Peyer's patch (tissue), 4 donors: ENCODE measurements around the gene USP6NL.

ENCODE experiments used
- CTCF ChIP-seq, 6 experiments: fragments of 450-650 bp in 4 of 6; fragments of 200-600 bp in 2 of 6; sonication (generic) in 1 of 6; IDR thresholded peaks; one replicate each; pipeline ENCODE4 v1.5.1; 2017 to 2019; ENCODE audit warnings: antibody characterized with exemption in 6 of 6, mild to moderate bottlenecking in 3 of 6, moderate library complexity in 1 of 6
- POLR2A ChIP-seq, 2 donors: fragments of 450-650 bp; IDR thresholded peaks; one replicate each; pipeline ENCODE4 v1.5.1; 2017; ENCODE audit warnings: antibody characterized with exemption in 2 of 2, mild to moderate bottlenecking in 2 of 2, moderate library complexity in 2 of 2

DNA sequence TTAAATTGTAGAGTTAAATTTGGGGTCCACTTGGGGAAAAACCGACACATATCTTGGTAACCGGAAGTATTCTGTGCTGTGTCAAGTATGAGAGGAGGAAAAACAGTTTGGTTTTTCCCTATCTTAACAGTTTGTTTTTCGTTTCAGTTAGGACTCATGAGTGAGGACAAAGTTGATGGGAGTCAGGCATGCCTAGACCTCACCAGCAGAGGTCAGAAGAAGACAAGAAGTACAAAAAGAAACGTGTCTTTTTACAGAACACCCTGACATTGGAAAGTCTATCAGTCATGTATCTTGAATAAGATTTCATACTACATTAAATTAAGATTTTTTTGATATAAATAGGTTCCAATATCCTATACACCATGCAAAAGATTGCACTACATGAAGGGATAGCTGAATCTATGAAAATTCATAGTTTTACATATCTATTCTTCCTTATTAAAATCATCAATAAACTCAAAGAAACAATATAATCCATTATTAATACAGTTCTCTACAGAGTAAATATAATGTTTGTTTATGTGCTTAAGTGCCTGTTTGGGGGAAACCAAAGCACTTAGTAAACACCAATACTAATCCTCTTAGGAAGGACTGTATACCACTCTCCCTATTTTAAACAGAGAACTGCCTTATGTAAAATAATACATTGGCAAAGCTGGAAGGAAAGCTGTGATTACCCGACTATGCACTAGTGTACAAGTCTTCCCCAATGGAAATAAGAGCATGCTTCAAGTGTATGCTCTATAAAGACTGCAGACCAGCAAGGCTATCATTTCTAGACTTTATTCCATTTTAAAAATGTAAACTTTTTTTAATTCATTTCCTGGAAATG, 95.6 kb downstream of the USP6NL start:
- TF ChIP-seq CTCF (IDR thresholded peaks at IDR 0.05) (peak; percentile 63 to 96 (median 90)), POLR2A (IDR thresholded peaks at IDR 0.05) (no peak)
